Activated CD8-positive, alpha-beta memory T cell treated with anti-CD3 and anti-CD28 coated beads, Interleukin-2, amount 50 U/mL, for 1 hour (primary cell): ENCODE data around the gene MYO1A.
"Not testable (repeated sequence)": the region's sequence is repeated elsewhere in the genome, so short reads cannot be mapped to it uniquely, and the experiment has no call there.

Source experiments
- DNase-seq: peaks from one replicate; pipeline ENCODE4 v3.0.0-alpha.2; 2020; ENCODE audit errors: extremely low read depth

Gene MYO1A

GRCh38 chr12:57046947-57047890, 2.7 kb downstream of the MYO1A start:
- no peak for DNase-seq

- no peak for DNase-seq
Observed at GRCh38 chr12:57046086-57046791, 3.7 kb downstream of the MYO1A start.

- no peak for DNase-seq
Observed at GRCh38 chr12:57044889-57045288, 5.0 kb downstream of the MYO1A start.

GRCh38 chr12:57044468-57044867, 5.5 kb downstream of the MYO1A start:
- DNase-seq, result no peak

- DNase-seq, result no peak
Observed at GRCh38 chr12:57042695-57043094, 7.2 kb downstream of the MYO1A start.

- no peak for DNase-seq
Observed at GRCh38 chr12:57040750-57041149, 9.2 kb downstream of the MYO1A start.

GRCh38 chr12:57040211-57040610, 9.7 kb downstream of the MYO1A start:
- DNase-seq, result no peak

GRCh38 chr12:57039016-57039798, 10.7 kb downstream of the MYO1A start:
- no peak for DNase-seq

GRCh38 chr12:57037264-57037663, 12.7 kb downstream of the MYO1A start:
- DNase-seq, result no peak

- no peak for DNase-seq
Observed at GRCh38 chr12:57033431-57033830, 16.5 kb downstream of the MYO1A start.

- DNase-seq, result no peak
Observed at GRCh38 chr12:57031789-57032188, 18.1 kb downstream of the MYO1A start.

GRCh38 chr12:57031138-57031725, 18.7 kb downstream of the MYO1A start:
- DNase-seq, result no peak

GRCh38 chr12:57029457-57029856, 20.5 kb downstream of the MYO1A start:
- no peak for DNase-seq

- DNase-seq, result no peak
Observed at GRCh38 chr12:57027805-57028153, 22.1 kb downstream of the MYO1A start.

GRCh38 chr12:57027011-57027804, 22.7 kb downstream of the MYO1A start:
- DNase-seq, result no peak

GRCh38 chr12:57025196-57025595, 24.7 kb downstream of the MYO1A start:
- no peak for DNase-seq

GRCh38 chr12:57022324-57022723, 27.6 kb downstream of the MYO1A start:
- DNase-seq, result not testable (repeated sequence)

GRCh38 chr12:57019983-57020719, 29.8 kb downstream of the MYO1A start:
- no peak for DNase-seq

GRCh38 chr12:57018906-57019305, 31.0 kb downstream of the MYO1A start:
- no peak for DNase-seq

GRCh38 chr12:57018353-57018752, 31.6 kb downstream of the MYO1A start:
- not testable (repeated sequence) for DNase-seq
